Endothelial cell of umbilical vein (primary cell): ENCODE results near the gene KCTD10. TPM values are rescaled to one million over a fixed set of nuclear protein-coding genes. Genes with fewer than 3 reads are reported as not detected.

ENCODE experiments used
- BruUV-seq: library from RNA; stranded (reverse); fragments of 400-500 nt; replicated peaks from 2 replicates; lab custom pipeline; 2021; lab: Mats Ljungman, UMichigan
- CTCF ChIA-PET: fragments of 300-600, 350-600 bp; sonication (Branson Sonifier 250); formaldehyde crosslinking; loops from one replicate; lab custom pipeline; 2021; ENCODE audit warnings: antibody characterized with exemption, inconsistent platforms; lab: Charles Lee
- POLR2A ChIA-PET: fragments of 300-600, 350-600 bp; sonication (Branson Sonifier 250); formaldehyde crosslinking; loops from one replicate; lab custom pipeline; 2021; ENCODE audit warnings: antibody characterized with exemption, inconsistent platforms; lab: Charles Lee
- DNase-seq: peaks from one replicate; pipeline ENCODE4 v3.0.0-alpha.2; 2011; ENCODE audit warnings: low read depth, low spot score
- FAIRE-seq: peaks from 2 replicates; lab custom pipeline; 2011; peaks lifted over from hg19 to GRCh38; lab: Jason Lieb, UNC
- H2AFZ ChIP-seq: 2 replicates; pipeline ENCODE4 v1.6.0; 2012; ENCODE audit warnings: low read depth, low read length, control low read depth, inconsistent platforms
- H3K27ac ChIP-seq: 2 replicates; pipeline ENCODE4 v1.5.1; 2011; ENCODE audit warnings: low read depth, mild to moderate bottlenecking, control low read depth, low read length, moderate library complexity; ENCODE audit not compliant: insufficient read depth
- H3K27me3 ChIP-seq, 2 experiments: 2 replicates each; pipeline versions ENCODE4 v1.6.0 to v1.6.1; 2011; ENCODE audit warnings: low read length in 2 of 2, mixed read lengths in 1 of 2; ENCODE audit not compliant: control insufficient read depth in 2 of 2, insufficient read depth in 2 of 2
- H3K36me3 ChIP-seq, 2 experiments: 2 replicates in 1 of 2; 3 replicates in 1 of 2; pipeline ENCODE4 v1.5.1; 2011; ENCODE audit warnings: low read length in 2 of 2, mild to moderate bottlenecking in 1 of 2, moderate library complexity in 1 of 2; ENCODE audit not compliant: control insufficient read depth in 2 of 2, insufficient read depth in 2 of 2; ENCODE audit errors: extremely low read depth in 1 of 2
- H3K4me1 ChIP-seq: 3 replicates; pipeline ENCODE4 v1.5.1; 2011; ENCODE audit warnings: mild to moderate bottlenecking, low read length; ENCODE audit not compliant: control insufficient read depth, insufficient read depth; ENCODE audit errors: extremely low read depth
- H3K4me2 ChIP-seq: 2 replicates; pipeline ENCODE4 v1.6.1; 2011; ENCODE audit warnings: low read length, control low read depth, mixed read lengths; ENCODE audit not compliant: insufficient read depth
- H3K4me3 ChIP-seq, 3 experiments: fragments of 200-600 bp in 1 of 3; sonication (generic), shearing (Covaris generic) in 1 of 3; replicated peaks in 1 of 3; 2 replicates each; pipeline ENCODE4 v1.5.1; 2011 to 2016; ENCODE audit warnings: control low read depth in 3 of 3, low read length in 3 of 3, mild to moderate bottlenecking in 2 of 3, inconsistent platforms in 1 of 3, low read depth in 1 of 3, moderate library complexity in 1 of 3; ENCODE audit not compliant: insufficient read depth in 1 of 3
- H3K79me2 ChIP-seq: 2 replicates; pipeline ENCODE4 v1.6.0; 2012; ENCODE audit warnings: low read length, inconsistent platforms; ENCODE audit not compliant: control insufficient read depth, insufficient read depth
- H3K9ac ChIP-seq: replicated peaks from 2 replicates; pipeline ENCODE3; 2011; ENCODE audit warnings: low read length, control low read depth; ENCODE audit not compliant: insufficient read depth; ENCODE audit errors: extremely low read depth
- H3K9me1 ChIP-seq: replicated peaks from 3 replicates; pipeline ENCODE4 v1.6.0; 2011; ENCODE audit warnings: mild to moderate bottlenecking, low read length; ENCODE audit not compliant: control insufficient read depth, insufficient read depth; ENCODE audit errors: extremely low read depth
- H3K9me3 ChIP-seq: replicated peaks from 2 replicates; pipeline ENCODE4 v1.5.1; 2012; ENCODE audit warnings: low read length, inconsistent platforms; ENCODE audit not compliant: control insufficient read depth, insufficient read depth
- H4K20me1 ChIP-seq: replicated peaks from 2 replicates; pipeline ENCODE3; 2011; ENCODE audit warnings: mild to moderate bottlenecking, low read length; ENCODE audit not compliant: control insufficient read depth, insufficient read depth; ENCODE audit errors: extremely low read depth
- CTCF ChIP-seq, 2 donors: IDR thresholded peaks; 1 replicate in 1 of 2; 2 replicates in 1 of 2; pipeline ENCODE4 v1.5.1; 2011; ENCODE audit warnings: low read length in 2 of 2, mild to moderate bottlenecking in 2 of 2, moderate library complexity in 2 of 2, control low read depth in 1 of 2, inconsistent platforms in 1 of 2, low read depth in 1 of 2; ENCODE audit not compliant: insufficient read depth in 1 of 2; ENCODE audit errors: extremely low read depth in 1 of 2
- EZH2 ChIP-seq: IDR thresholded peaks from 2 replicates; pipeline ENCODE4 v1.6.1; 2012; ENCODE audit warnings: borderline replicate concordance, low read depth, mild to moderate bottlenecking, moderate library complexity, low read length, inconsistent platforms; ENCODE audit not compliant: severe bottlenecking
- FOS ChIP-seq: IDR thresholded peaks from 2 replicates; pipeline ENCODE4 v1.6.1; 2011; ENCODE audit warnings: mild to moderate bottlenecking, low read length, moderate library complexity, borderline replicate concordance; ENCODE audit not compliant: insufficient read depth
- GATA2 ChIP-seq: IDR thresholded peaks from 2 replicates; pipeline ENCODE4 v1.7.0; 2011; ENCODE audit warnings: low read depth, mild to moderate bottlenecking, moderate library complexity, mixed read lengths, low read length; ENCODE audit not compliant: insufficient read length, insufficient read depth
- JUN ChIP-seq: IDR thresholded peaks from 2 replicates; pipeline ENCODE4 v1.6.1; 2011; ENCODE audit warnings: borderline replicate concordance, low read depth; ENCODE audit not compliant: insufficient read length, insufficient read depth
- MAX ChIP-seq: IDR thresholded peaks from 2 replicates; pipeline ENCODE4 v1.6.1; 2011; ENCODE audit not compliant: insufficient read depth, insufficient read length
- MYC ChIP-seq: IDR thresholded peaks from one replicate; pipeline ENCODE4 v1.6.1; 2011; ENCODE audit warnings: mild to moderate bottlenecking, low read depth, low read length
- POLR2A ChIP-seq: IDR thresholded peaks from 2 replicates; pipeline ENCODE4 v1.6.1; 2012; ENCODE audit warnings: low read depth, mild to moderate bottlenecking, control low read depth, low read length
- POLR2AphosphoS5 ChIP-seq: IDR thresholded peaks from 2 replicates; pipeline ENCODE4 v1.6.1; 2012; ENCODE audit warnings: low read depth, mild to moderate bottlenecking, control low read depth, low read length, moderate library complexity; ENCODE audit not compliant: insufficient read depth
- dilution Hi-C: fragments of 300-500 bp; cut with MboI; formaldehyde crosslinking; loops from one replicate; pipeline ENCODE4 v1.15.0; 2019; ENCODE audit warnings: low sequenced_read_pairs; ENCODE audit not compliant: extremely low pct_ligation_motif_present
- intact Hi-C: fragments of 100-400 bp; cut with micrococcal nuclease; formaldehyde crosslinking; loops from one replicate; pipeline ENCODE4 v1.10.0; 2022
- polyA plus RNA-seq, 4 experiments: library from polyadenylated mRNA; depleted of rRNA in 3 of 4; stranded (reverse) in 3 of 4; unstranded in 1 of 4; fragments of >200 nt; gene quantifications; 2 replicates each; pipeline versions ENCODE4 v1.2.1 to v1.2.3, GENCODE V29; 2011 to 2012; ENCODE audit warnings: missing spikeins in 1 of 4
- total RNA-seq: library from RNA; stranded (reverse); gene quantifications from 2 replicates; pipeline ENCODE4 v1.2.3, GENCODE V29; 2021

Gene KCTD10
- total and polyA plus RNA-seq, 2 donors (not counting 3 experiments of a cell fraction or from before 2014, with no cell fraction given): 101 to 112 TPM

- peaks cover 5% of the 10 kb centered on the region for H3K4me1 ChIP-seq
- no peak overlapping the region for H2AFZ ChIP-seq
- no peaks in the 10 kb centered on the region for H3K27me3 ChIP-seq
- FAIRE-seq: no peak
- no peaks in the 10 kb centered on the region for H3K36me3 ChIP-seq
- POLR2A ChIA-PET: interaction anchor here (1.3 kb wide), 1 partner anchor 44 kb away, joined by 5 read pairs; the partner anchor contains the start of genes KCTD10 and UBE3B
- no TSS peak for BruUV-seq
- dilution Hi-C loops (no loop called here), intact Hi-C loops (loop anchor here (1.0 to 2.0 kb wide), 4 partner anchors 30 to 343 kb away; partner anchors contain the start of genes KCTD10, MMAB, MVK and UBE3B)
- H3K9ac ChIP-seq: no peak overlapping the region
- H3K27ac ChIP-seq: no peak overlapping the region
- no peaks in the 10 kb centered on the region for H3K79me2 ChIP-seq
- H3K4me3 ChIP-seq: no peak overlapping the region
- TF ChIP-seq CTCF (IDR thresholded peaks at IDR 0.05; ENCODE audit: extremely low read depth in 1 of 2, insufficient read depth in 1 of 2, low read depth in 1 of 2, low read length in 2 of 2): no peak
- TF ChIP-seq FOS: no peak
- no peaks in the 10 kb centered on the region for H4K20me1 ChIP-seq
- H3K9me3 ChIP-seq: no peaks in the 10 kb centered on the region
- no peaks in the 10 kb centered on the region for H3K9me1 ChIP-seq
- CTCF ChIA-PET: interaction anchor here (0.6 to 2.6 kb wide), 30 partner anchors 12 to 421 kb away, joined by 3 to 91 read pairs (median 6); partner anchors contain the start of genes KCTD10, MMAB, MVK and UBE3B
- H3K4me2 ChIP-seq: peak overlapping the region; percentile 80
- DNase-seq: no peak
These were observed 44.7 kb downstream of the KCTD10 start for GRCh38 chr12:109432431-109432830.

GRCh38 chr12:109430244-109430643, 46.9 kb downstream of the KCTD10 start:
- Histone ChIP-seq H3K27ac (no peak overlapping the region), H3K9ac (no peak overlapping the region), H3K27me3 (no peaks in the 10 kb centered on the region), H3K79me2 (no peaks in the 10 kb centered on the region), H3K9me1 (no peaks in the 10 kb centered on the region), H3K9me3 (no peaks in the 10 kb centered on the region), H2AFZ (no peak overlapping the region), H3K4me2 (no peak overlapping the region), H4K20me1 (no peaks in the 10 kb centered on the region), H3K4me3 (no peak overlapping the region), H3K36me3 (no peaks in the 10 kb centered on the region), H3K4me1 (peaks cover 5% of the 10 kb centered on the region)
- BruUV-seq: no TSS peak
- no peak for TF ChIP-seq FOS
- TF ChIP-seq POLR2A: no peak
- TF ChIP-seq MYC: no peak
- no peak for TF ChIP-seq GATA2
- no peak for TF ChIP-seq POLR2AphosphoS5
- TF ChIP-seq EZH2: no peak
- TF ChIP-seq CTCF (IDR thresholded peaks at IDR 0.05; ENCODE audit: extremely low read depth in 1 of 2, insufficient read depth in 1 of 2, low read depth in 1 of 2, low read length in 2 of 2): no peak
- TF ChIP-seq MAX: no peak
- no peak for TF ChIP-seq JUN
- intact Hi-C loops: no loop called here
- ChIA-PET POLR2A (no interaction called here), CTCF (interaction anchor here (1.1 to 2.5 kb wide), 8 partner anchors 23 to 345 kb away, joined by 3 to 15 read pairs (median 5); partner anchors contain the start of genes KCTD10, MMAB, MVK and UBE3B)
- DNase-seq: no peak
- FAIRE-seq: no peak
- dilution Hi-C loops: no loop called here
